Activated T-cell treated with anti-CD3 and anti-CD28 coated beads, Interleukin-2, amount 50 U/mL, for 1 hour (primary cell): ENCODE results near the gene TUBA4A.

Experiments used
- DNase-seq: peaks from one replicate; pipeline ENCODE4 v3.0.0-alpha.2; 2020

TUBA4A gene

DNA sequence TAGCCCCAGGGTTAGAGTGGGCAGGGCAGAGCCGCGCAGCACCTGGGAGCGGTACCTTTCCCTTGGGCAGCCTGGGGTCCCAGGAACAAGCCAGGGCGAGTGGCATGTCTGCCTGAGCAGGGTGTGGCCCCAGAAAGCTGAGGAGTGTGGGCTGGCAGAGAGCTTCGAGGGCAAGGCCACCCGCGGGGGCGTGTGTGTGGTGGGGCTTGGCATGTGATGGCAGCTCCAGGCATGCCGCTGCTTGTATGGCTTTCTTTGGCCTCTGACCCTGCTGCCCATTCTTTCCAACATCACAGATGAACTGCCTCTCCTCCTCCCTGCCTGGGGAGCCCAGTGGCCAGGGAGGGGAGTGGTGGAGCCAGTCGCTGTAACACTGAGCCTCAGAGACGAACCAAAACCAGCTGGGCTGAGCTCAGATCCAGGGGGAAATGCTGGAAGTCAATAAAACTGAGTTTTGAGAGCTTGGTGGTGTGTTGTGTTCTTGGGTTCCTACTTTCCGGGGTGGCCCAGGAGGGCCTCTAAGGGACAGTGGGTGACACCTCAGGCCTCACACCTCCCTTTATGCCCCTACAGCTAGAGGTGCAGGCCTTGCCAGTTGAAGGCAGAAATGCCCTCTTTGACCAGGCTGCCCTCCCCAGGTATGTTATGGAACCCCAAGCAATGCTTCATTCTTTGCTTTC lies 32.9 kb upstream of the TUBA4A start:
- no peak for DNase-seq

GRCh38 chr2:219285894-219286425 lies 32.2 kb upstream of the TUBA4A start:
- DNase-seq = no peak

DNA sequence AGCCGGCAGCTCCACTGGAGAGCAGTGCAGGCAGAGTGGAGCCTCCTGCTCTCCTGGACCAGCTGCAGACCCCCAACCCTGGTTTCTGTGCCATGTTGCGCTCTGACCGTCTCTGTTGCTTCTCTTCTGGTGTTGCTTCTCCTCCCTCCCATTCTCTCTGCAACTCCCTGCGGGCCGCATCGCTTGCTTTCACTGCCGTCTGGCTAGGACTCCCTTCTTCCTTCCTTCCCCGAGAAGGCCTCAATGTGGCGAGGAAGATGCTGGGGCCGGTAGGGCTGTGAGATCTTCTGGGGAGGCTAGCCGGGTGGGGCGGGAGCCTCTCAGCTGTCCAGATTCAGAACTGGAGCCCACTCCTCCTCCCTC lies 31.6 kb upstream of the TUBA4A start:
- DNase-seq = no peak

- DNase-seq = no peak
These were observed 31.0 kb upstream of the TUBA4A start for GRCh38 chr2:219284501-219285372.

- DNase-seq = no peak
These were observed 29.3 kb upstream of the TUBA4A start for GRCh38 chr2:219282943-219283581.

- no peak for DNase-seq
These were observed 28.7 kb upstream of the TUBA4A start for GRCh38 chr2:219282375-219282774.

GRCh38 chr2:219281588-219281987 lies 27.9 kb upstream of the TUBA4A start:
- no peak for DNase-seq

DNA sequence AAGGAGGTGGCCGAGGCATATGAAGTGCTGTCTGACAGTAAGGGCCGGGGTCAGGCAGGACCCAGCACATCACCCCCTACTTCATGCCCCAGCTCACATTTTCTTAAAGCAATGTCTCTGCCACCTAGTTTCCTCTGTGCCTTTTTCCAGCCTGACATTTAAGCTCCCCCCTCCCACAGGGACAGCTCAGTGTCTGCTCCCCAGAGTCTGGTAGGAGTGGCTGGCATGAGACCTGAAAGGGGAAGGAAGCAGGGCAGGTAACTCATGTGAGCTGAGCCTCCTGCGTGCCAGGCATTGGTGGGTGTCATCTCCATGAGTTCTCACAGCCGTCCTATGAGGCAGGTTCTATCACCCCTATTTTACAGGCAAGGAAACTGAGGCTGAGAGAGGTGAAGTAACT lies 26.9 kb upstream of the TUBA4A start:
- DNase-seq = no peak

DNA sequence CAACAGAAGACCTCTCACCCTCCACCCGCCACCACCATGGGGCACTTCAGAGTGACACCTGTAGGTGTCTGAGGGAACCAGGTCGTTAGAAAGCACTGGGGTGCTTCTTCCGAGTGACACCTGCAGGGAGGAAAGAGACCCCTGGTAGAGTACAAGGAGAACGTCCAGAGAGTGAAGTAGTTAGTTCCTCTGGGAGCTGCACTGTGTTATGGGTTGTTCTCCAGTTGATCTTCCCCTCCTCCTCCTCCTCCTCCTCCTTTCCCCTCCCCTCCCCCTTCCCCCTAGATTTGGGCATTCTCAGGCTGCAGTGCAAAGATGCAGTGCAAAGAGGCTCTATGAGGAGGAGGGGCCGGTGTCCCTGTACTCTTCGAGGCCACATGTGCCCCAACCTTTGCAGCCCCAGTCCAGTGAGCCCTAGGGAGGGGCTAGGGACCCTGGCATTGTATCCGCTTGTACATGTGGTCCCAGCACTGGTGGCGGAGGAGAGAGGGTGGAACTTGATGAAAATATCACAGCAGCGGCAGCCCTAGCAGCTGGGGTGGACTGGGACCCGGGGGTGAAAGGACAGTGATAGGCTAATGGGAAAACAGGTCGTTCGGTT lies 26.3 kb upstream of the TUBA4A start:
- no peak for DNase-seq

GRCh38 chr2:219279151-219279915 lies 25.6 kb upstream of the TUBA4A start, which contains the start of gene DNAJB2:
Gene DNAJB2, plus strand, starts transcription at chr2:219279366. Its CDS starts 468 bp downstream, at chr2:219279834.
- peak; percentile 98 for DNase-seq

DNA sequence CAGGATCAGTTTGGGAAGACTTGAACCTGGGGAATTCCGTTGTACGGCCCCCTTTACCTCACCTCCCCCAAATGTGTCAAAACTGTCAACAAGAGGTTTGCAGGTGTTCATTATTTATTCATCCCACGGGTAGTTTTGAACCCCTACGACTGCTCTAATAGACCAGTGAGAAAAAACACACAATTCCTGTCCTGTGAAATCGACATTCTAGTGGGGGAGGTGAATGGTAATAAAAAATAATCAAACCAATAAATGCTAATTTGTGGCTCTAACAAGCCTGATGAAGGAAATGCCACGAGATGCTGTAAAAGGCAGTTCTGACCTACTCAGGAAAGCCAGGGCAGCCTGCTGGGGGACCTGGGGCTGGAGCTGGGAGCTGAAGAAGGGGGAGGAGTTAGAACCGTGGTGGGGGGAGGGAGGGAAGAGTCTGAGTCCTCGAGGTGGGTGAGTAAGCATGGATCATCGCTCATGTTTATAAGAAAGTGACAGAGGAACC lies 25.0 kb upstream of the TUBA4A start:
- DNase-seq = no peak

DNA sequence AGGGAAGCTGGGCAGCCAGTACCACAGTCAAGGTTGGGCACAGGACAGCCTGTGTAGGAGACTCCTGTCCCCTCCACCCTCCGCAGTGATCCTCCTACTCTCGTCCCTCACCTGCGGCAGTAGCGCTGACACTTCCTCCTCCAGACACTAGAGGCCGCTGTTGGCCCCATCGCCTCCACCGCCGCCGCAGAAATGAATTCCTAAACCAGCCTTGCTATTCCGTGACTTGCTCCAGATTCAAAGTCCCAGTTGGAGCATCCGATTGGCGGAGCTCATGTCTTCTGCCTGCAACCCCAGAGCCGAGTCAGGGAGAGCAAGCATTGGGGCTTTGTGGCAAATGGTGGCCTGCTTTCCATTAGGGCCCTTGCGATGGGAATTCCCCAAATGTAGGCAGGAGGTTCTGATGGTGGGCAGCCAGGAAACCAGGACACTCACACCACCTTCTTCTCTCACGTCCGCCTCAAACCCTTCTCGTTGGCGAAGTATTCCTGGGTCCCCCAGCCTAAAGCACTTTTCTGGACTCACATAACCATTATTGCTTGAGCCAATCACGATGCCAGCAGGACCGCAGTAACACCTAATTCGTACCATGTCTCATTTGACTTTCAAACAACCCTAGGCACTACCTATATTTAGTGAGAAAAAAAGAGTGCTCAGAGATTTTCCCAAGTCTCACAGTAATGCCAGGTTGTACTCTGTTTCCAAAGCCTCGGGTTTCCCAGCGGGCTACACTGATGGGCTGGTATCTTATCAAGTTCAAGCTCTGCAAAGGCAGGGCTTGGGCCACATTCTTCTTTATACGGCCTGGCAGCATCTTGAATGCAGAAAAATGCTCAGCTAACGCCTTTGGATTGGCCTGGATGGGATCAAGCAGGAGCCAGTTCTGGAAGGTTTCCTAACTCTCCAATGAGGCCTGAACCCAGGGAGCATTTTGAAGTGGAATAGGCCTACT lies 24.3 kb upstream of the TUBA4A start:
- DNase-seq = peak; percentile 82

DNA sequence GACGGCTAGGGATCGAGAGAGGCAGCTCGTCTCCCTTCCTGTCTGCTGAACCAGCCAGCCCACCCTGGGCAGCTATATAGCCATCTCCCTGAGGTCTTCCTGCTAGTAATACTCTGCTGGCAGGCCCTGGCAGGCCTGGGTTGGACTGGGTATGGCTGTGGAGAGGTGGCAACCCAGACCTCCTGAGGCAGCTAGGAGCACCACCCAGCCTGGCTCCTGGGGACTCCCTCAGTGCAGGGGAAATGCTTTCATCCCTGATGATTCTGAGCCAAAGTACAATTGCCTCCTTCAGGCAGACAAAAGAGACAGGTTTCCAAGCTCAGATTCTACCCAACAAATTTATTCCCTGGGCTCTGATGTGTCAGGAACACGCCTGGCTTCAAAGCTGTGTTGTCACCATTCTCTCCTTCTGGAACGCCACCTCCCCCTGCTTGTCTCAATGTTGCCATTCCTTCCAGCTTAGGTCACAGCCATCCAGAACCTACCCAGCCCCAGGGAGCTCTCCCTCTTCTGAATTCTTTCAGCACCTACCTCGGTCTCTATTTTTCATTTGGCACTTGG lies 20.7 kb upstream of the TUBA4A start:
- no peak for DNase-seq

- DNase-seq = no peak
These were observed 20.2 kb upstream of the TUBA4A start for GRCh38 chr2:219273937-219274336.

GRCh38 chr2:219272995-219273394 lies 19.3 kb upstream of the TUBA4A start:
- no peak for DNase-seq

DNA sequence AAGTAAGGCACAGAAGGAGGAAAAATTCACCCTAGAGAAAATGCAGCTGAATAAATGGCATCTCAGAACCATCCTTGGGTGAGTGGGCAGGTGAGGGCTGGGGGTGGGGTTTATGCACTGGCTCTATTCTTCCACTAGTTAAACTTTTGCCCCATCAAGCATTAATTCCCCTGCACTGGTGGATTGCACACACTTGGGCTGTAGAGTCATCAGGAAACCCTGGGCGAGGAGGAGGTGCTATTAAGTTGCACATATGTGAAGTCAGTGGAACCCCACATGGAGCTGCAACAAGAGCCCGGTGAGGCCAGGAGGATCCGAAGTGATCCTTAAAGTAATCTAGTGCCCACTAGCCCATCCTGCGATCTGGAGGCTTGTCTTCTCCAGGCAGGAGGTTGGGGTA lies 18.6 kb upstream of the TUBA4A start:
- DNase-seq = no peak

- DNase-seq = no peak
These were observed 17.3 kb upstream of the TUBA4A start for GRCh38 chr2:219271021-219271420.

DNA sequence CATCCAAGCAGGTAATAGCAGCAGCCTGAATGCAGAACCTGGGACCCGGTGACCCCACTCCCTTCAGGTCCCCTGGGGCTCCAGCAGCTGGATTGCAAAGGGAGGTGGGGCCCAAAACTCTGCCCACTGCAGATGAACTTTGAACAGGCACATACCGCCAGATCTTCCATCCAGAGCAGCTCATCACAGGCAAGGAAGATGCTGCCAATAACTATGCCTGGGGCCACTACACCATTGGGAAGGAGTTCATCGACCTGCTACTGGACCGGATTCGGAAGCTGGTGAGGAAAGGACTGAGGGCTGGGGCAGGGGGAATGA lies 16.3 kb upstream of the TUBA4A start:
- DNase-seq = no peak

DNA sequence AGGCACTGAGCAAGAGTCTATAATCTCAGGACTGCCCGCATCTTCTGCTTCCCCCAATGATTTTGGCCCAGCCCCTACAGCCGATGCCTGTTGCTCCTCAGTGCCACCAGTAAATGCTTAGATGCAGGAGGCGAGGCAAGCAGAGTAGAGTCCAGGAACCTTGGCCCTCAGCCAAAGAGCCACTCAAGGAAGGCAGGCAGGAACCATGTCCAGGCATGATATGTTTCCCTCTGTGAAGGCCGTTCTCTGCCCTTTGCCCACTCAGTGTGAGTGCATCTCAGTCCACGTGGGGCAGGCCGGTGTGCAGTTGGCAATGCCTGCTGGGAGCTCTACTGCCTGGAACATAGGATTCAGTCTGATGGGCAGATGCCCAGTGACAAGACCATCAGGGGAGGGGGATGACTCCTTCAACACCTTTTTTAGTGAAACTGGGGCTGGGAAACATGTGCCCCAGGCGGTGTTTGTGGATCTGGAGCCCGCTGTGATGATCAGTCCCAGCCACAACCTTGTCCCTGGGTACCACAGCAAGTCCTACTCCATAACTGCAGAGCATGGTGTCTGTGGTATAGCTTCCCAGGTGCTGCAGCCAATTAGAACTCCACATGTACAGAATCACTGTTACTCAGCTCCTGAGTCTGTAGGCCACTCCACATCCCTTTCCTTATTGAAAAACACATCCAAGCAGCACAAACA lies 15.8 kb upstream of the TUBA4A start:
- no peak for DNase-seq

- no peak for DNase-seq
These were observed 14.6 kb upstream of the TUBA4A start for GRCh38 chr2:219268294-219268693.
